Lower lobe of right lung (tissue), 2 donors: ENCODE data around the gene SAMD13. TPM values are rescaled to one million over a fixed set of nuclear protein-coding genes. Genes with fewer than 3 reads are reported as not detected.

Experiments
- ATAC-seq, 2 donors: fragments of 200-7000 bp; cut with Tn5 transposase; one replicate each; pipeline ENCODE4 v1.9.1; 2020 to 2022; ENCODE audit warnings: mild to moderate bottlenecking in 2 of 2, moderate library complexity in 2 of 2
- DNase-seq: peaks from one replicate; pipeline ENCODE4 v3.0.0-alpha.2; 2020
- H3K27ac ChIP-seq: fragments of 200-600 bp; one replicate; pipeline ENCODE4 v1.8.0; 2022
- H3K27me3 ChIP-seq: fragments of 200-600 bp; one replicate; pipeline ENCODE4 v1.8.0; 2022; ENCODE audit warnings: low read depth
- H3K36me3 ChIP-seq: fragments of 200-600 bp; one replicate; pipeline ENCODE4 v1.8.0; 2022; ENCODE audit warnings: mild to moderate bottlenecking
- H3K4me1 ChIP-seq: fragments of 200-600 bp; one replicate; pipeline ENCODE4 v1.8.0; 2022
- H3K4me3 ChIP-seq: fragments of 200-600 bp; one replicate; pipeline ENCODE4 v1.8.0; 2022; ENCODE audit warnings: mild to moderate bottlenecking
- H3K9me3 ChIP-seq: fragments of 200-600 bp; one replicate; pipeline ENCODE4 v1.8.0; 2022
- CTCF ChIP-seq: fragments of 200-600 bp; IDR thresholded peaks from one replicate; pipeline ENCODE4 v1.8.0; 2022; ENCODE audit warnings: antibody characterized with exemption, mild to moderate bottlenecking
- intact Hi-C: fragments of 100-400 bp; cut with DNase I; formaldehyde crosslinking; loops from one replicate; pipeline ENCODE4 v1.11.0; 2022
- long read RNA-seq: library from polyadenylated mRNA; unstranded; transcript quantifications from one replicate; pipeline ENCODE4 v2.0.0, GENCODE V29; 2021
- total RNA-seq: library from RNA; stranded (reverse); fragmentation: NEBNext Ultra II Directional; extraction: Animal tissue kit (Norgen Biotek cat#: 25700); gene quantifications from one replicate; pipeline ENCODE4 v1.2.1, GENCODE V29; 2021
- donor health status: DM: no; HTN: yes; CAD: no; lungs with severe emphysema.

Gene SAMD13, protein sequence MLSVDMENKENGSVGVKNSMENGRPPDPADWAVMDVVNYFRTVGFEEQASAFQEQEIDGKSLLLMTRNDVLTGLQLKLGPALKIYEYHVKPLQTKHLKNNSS
- 2.2 TPM for total RNA-seq
- long read RNA-seq, partial matches to known transcripts: 1 of 2 reads
- long read RNA-seq, other reads (novel, unspliced or antisense): 1 of 2 reads

- H3K27ac ChIP-seq: peak within 1 kb of the TSS; percentile 3
- H3K4me1 ChIP-seq: peaks cover 17% of the 10 kb centered on the region
- intact Hi-C loops: no loop called here
- no peaks in the 10 kb centered on the region for H3K27me3 ChIP-seq
- no peaks in the 10 kb centered on the region for H3K36me3 ChIP-seq
- peak; percentile 55 for DNase-seq
- ATAC-seq: peak; percentile 39 to 44
- no peak for TF ChIP-seq CTCF
- no peaks in the 10 kb centered on the region for H3K9me3 ChIP-seq
- H3K4me3 ChIP-seq: peak within 1 kb of the TSS; percentile 40
Measured at GRCh38 chr1:84301004-84301784, at the start of gene SAMD13. Gene SAMD13, plus strand, starts transcription at chr1:84301708. Its CDS starts 1,527 bp downstream, at chr1:84303235.

DNA sequence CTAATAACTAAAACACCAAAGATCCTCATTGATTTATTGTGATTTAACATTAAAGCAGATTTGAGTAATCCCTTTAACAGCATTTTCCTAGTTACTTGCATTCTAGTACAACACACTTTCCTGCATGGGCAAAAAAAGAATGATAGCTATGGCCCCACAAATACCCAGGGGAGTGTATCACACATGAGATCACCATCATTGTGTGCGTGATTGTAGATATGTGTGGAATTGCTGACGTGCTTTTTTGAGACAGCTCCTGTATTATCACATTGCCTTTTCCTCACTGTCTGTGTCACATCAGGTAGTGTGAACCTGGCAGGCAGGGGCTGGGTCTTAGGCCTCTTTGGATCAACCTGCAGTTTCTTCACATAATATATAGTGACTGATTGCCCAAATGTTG lies 48.5 kb upstream of the SAMD13 start:
- H3K4me1 ChIP-seq: no peaks in the 10 kb centered on the region

DNA sequence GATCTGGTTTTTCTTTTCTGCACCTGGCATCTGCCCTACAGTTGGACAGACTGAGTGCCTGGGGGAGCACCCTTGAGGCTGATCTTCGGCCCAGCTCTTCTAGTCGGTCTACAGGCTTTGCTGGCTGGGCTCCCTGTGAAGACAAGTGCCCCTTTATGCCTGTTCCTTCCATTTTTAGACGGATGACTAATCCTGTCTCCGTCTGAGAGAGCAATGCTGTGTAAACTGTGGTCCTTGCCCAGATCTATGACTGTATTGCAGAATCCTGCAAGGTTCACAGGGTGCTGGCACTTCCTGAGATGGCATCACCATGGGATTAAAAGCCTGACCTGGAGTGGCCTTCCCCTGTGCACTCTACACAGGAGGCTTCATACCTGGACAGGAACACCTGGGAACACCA lies 47.6 kb upstream of the SAMD13 start:
- Histone ChIP-seq H3K4me1 (no peaks in the 10 kb centered on the region), H3K27me3 (no peaks in the 10 kb centered on the region), H3K36me3 (no peaks in the 10 kb centered on the region), H3K4me3 (no peak overlapping the region), H3K27ac (no peak overlapping the region), H3K9me3 (peaks cover 6% of the 10 kb centered on the region)
- ATAC-seq (peak; percentile 89 to 91), DNase-seq (peak; percentile 52)
- TF ChIP-seq CTCF: no peak
- intact Hi-C loops: no loop called here

More for the DNA sequence above, 48.5 kb upstream of the SAMD13 start:
- DNase-seq (no peak), ATAC-seq (no peak)
- intact Hi-C loops: no loop called here
- Histone ChIP-seq H3K9me3 (peaks cover 6% of the 10 kb centered on the region), H3K27ac (no peak overlapping the region), H3K27me3 (no peaks in the 10 kb centered on the region), H3K4me3 (no peak overlapping the region), H3K36me3 (no peaks in the 10 kb centered on the region)
- TF ChIP-seq CTCF: no peak

DNA sequence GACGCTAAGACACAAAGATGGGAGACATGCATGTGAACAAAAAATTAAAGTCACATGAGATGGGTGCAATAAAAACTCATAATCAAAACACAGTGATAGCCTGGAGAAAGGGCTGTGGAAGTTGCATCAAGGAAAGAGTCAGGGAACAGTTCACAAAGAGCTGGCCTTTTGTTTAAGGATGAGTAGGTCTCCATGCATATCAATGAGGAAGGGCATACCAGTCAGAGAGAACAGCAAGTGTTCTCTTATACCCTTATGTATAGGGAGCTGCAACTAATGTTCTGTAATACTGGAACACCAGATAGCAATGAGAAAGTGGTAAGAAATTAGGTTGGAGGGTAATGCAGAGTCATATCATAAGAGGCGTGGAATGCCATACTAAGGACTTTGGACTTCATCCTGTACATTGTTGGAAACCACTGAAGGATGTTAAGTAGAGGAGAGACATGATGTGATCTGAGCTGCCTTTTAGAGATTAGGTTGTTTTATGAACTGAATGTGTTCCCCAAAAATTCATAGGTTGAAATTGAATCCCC lies 46.7 kb upstream of the SAMD13 start:
- intact Hi-C loops: no loop called here
- Histone ChIP-seq H3K4me3 (no peak overlapping the region), H3K9me3 (peaks cover 6% of the 10 kb centered on the region), H3K27me3 (no peaks in the 10 kb centered on the region), H3K27ac (no peak overlapping the region), H3K4me1 (no peaks in the 10 kb centered on the region), H3K36me3 (no peaks in the 10 kb centered on the region)
- no peak for DNase-seq
- no peak for TF ChIP-seq CTCF
- ATAC-seq: no peak

GRCh38 chr1:84255582-84255981 lies 45.9 kb upstream of the SAMD13 start:
- peaks cover 6% of the 10 kb centered on the region for H3K9me3 ChIP-seq
- no peak for DNase-seq
- intact Hi-C loops: no loop called here
- H3K27me3 ChIP-seq: no peaks in the 10 kb centered on the region
- no peak overlapping the region for H3K4me3 ChIP-seq
- H3K36me3 ChIP-seq: no peaks in the 10 kb centered on the region
- no peak for TF ChIP-seq CTCF
- H3K27ac ChIP-seq: no peak overlapping the region
- ATAC-seq: no peak
- H3K4me1 ChIP-seq: no peaks in the 10 kb centered on the region
